HG02623 (cell line): ENCODE results near the gene MED29.

ENCODE experiments used
- ATAC-seq: cut with Tn5 transposase; IDR thresholded peaks from one replicate; pipeline ENCODE4 v1.9.1; 2021; ENCODE audit warnings: moderate library complexity; ENCODE audit not compliant: unreplicated experiment

Gene MED29

GRCh38 chr19:39426170-39426569 lies 35.0 kb downstream of the MED29 start:
- no peak for ATAC-seq

- no peak for ATAC-seq
Measured at GRCh38 chr19:39427707-39428106, 36.5 kb downstream of the MED29 start.

- ATAC-seq, result no peak
Measured at GRCh38 chr19:39428283-39429112, 37.3 kb downstream of the MED29 start.

- no peak for ATAC-seq
Measured at GRCh38 chr19:39430675-39431593, 39.8 kb downstream of the MED29 start.

GRCh38 chr19:39432677-39433025 lies 41.5 kb downstream of the MED29 start:
- no peak for ATAC-seq

GRCh38 chr19:39433480-39434079 lies 42.4 kb downstream of the MED29 start:
- no peak for ATAC-seq

- no peak for ATAC-seq
Measured at GRCh38 chr19:39434123-39435076, 43.2 kb downstream of the MED29 start.

GRCh38 chr19:39435499-39436349 lies 44.5 kb downstream of the MED29 start, which contains the start of gene RPS16:
Gene RPS16, minus strand, starts transcription at chr19:39435949. Its CDS starts 54 bp downstream, at chr19:39435895.
- ATAC-seq, result peak; percentile 84

GRCh38 chr19:39436350-39436716 lies 45.2 kb downstream of the MED29 start:
- no peak for ATAC-seq

- ATAC-seq, result no peak
Measured at GRCh38 chr19:39438270-39438934, 47.2 kb downstream of the MED29 start.

GRCh38 chr19:39444598-39445195 lies 53.5 kb downstream of the MED29 start:
- no peak for ATAC-seq

GRCh38 chr19:39445196-39446111 lies 54.3 kb downstream of the MED29 start, which contains the start of gene SUPT5H:
Gene SUPT5H, plus strand, starts transcription at chr19:39445582. Its CDS starts 309 bp downstream, at chr19:39445891.
- ATAC-seq, result peak; percentile 83

- no peak for ATAC-seq
Measured at GRCh38 chr19:39446365-39447084, 55.3 kb downstream of the MED29 start.

- no peak for ATAC-seq
Measured at GRCh38 chr19:39448271-39448670, 57.1 kb downstream of the MED29 start.

- no peak for ATAC-seq
Measured at GRCh38 chr19:39449116-39449797, 58.1 kb downstream of the MED29 start.
